Neural cell (in vitro differentiated cells): ENCODE results near the gene SELENOO. TPM values are rescaled to one million over a fixed set of nuclear protein-coding genes. Genes with fewer than 3 reads are reported as not detected.

Experiments used
- H2AFZ ChIP-seq: fragments of 200-600, 300-800 bp; sonication (generic), shearing (Covaris generic); 2 replicates; pipeline ENCODE4 v1.6.0; 2014; ENCODE audit warnings: low read depth, mild to moderate bottlenecking, antibody characterized with exemption, low read length, moderate library complexity
- H3F3A ChIP-seq: fragments of 200-600 bp; shearing (Covaris generic); 2 replicates; pipeline ENCODE4 v1.6.1; 2016; ENCODE audit warnings: mild to moderate bottlenecking, moderate library complexity, mixed read lengths, antibody characterized with exemption, low read length; ENCODE audit not compliant: insufficient read depth, poor library complexity, severe bottlenecking
- H3K27ac ChIP-seq: fragments of 200-600, 300-800 bp; sonication (generic), shearing (Covaris generic); 2 replicates; pipeline ENCODE4 v1.5.1; 2014; ENCODE audit warnings: mild to moderate bottlenecking, low read length, moderate library complexity
- H3K27me3 ChIP-seq: fragments of 300-800, 200-600 bp; sonication (generic), shearing (Covaris generic); 2 replicates; pipeline ENCODE4 v1.6.0; 2014; ENCODE audit warnings: mild to moderate bottlenecking, low read depth, low read length, moderate library complexity; ENCODE audit not compliant: insufficient read depth
- H3K36me3 ChIP-seq: fragments of 300-800, 200-600 bp; sonication (generic), shearing (Covaris generic); 2 replicates; pipeline ENCODE4 v1.5.1; 2014; ENCODE audit warnings: mild to moderate bottlenecking, antibody characterized with exemption, low read length, moderate library complexity; ENCODE audit not compliant: insufficient read depth
- H3K4me2 ChIP-seq: fragments of 300-800, 200-600 bp; sonication (generic), shearing (Covaris generic); 2 replicates; pipeline ENCODE4 v1.6.0; 2014; ENCODE audit warnings: mild to moderate bottlenecking, low read length
- H3K4me3 ChIP-seq: fragments of 300-800, 200-600 bp; sonication (generic), shearing (Covaris generic); 2 replicates; pipeline ENCODE4 v1.5.1; 2014; ENCODE audit warnings: mild to moderate bottlenecking, low read length, moderate library complexity
- H3K79me2 ChIP-seq: fragments of 200-600 bp; shearing (Covaris generic); replicated peaks from 2 replicates; pipeline ENCODE4 v1.6.0; 2014; ENCODE audit warnings: mild to moderate bottlenecking, low read length, moderate library complexity; ENCODE audit not compliant: insufficient read depth
- H3K9ac ChIP-seq: fragments of 300-800, 200-600 bp; sonication (generic), shearing (Covaris generic); 2 replicates; pipeline ENCODE4 v1.6.1; 2016; ENCODE audit warnings: mild to moderate bottlenecking, low read length, mixed read lengths
- H3K9me2 ChIP-seq: fragments of 200-600 bp; shearing (Covaris generic); 2 replicates; pipeline ENCODE4 v1.6.1; 2016; ENCODE audit warnings: mild to moderate bottlenecking, low read length, mixed read lengths; ENCODE audit not compliant: insufficient read depth
- H3K9me3 ChIP-seq: fragments of 200-600, 300-800 bp; sonication (generic), shearing (Covaris generic); 2 replicates; pipeline ENCODE4 v1.6.1; 2016; ENCODE audit warnings: mild to moderate bottlenecking, mixed run types, low read length, moderate library complexity, mixed read lengths
- H4K20me1 ChIP-seq: fragments of 200-600 bp; shearing (Covaris generic); 2 replicates; pipeline ENCODE4 v1.6.1; 2016; ENCODE audit warnings: mild to moderate bottlenecking, mixed run types; ENCODE audit not compliant: insufficient read depth
- EP300 ChIP-seq: fragments of 450-650 bp; conservative IDR thresholded peaks from 2 replicates; pipeline ENCODE4 v1.6.1; 2014; ENCODE audit warnings: antibody characterized with exemption, mild to moderate bottlenecking, moderate library complexity; ENCODE audit not compliant: poor library complexity, severe bottlenecking
- EZH2 ChIP-seq: fragments of 200-600, 300-800 bp; shearing (Covaris generic), sonication (generic); IDR thresholded peaks from 2 replicates; pipeline ENCODE4 v1.6.1; 2014; ENCODE audit warnings: antibody characterized with exemption, low read length, borderline replicate concordance, mild to moderate bottlenecking; ENCODE audit not compliant: insufficient read depth, poor library complexity, severe bottlenecking
- MXI1 ChIP-seq: fragments of 450-650 bp; conservative IDR thresholded peaks from 2 replicates; pipeline ENCODE4 v1.6.1; 2014; ENCODE audit warnings: antibody characterized with exemption, mild to moderate bottlenecking; ENCODE audit not compliant: poor library complexity, severe bottlenecking
- POLR2AphosphoS5 ChIP-seq: IDR thresholded peaks from 2 replicates; pipeline ENCODE4 v1.6.1; 2012
- RAD21 ChIP-seq: fragments of 450-650 bp; conservative IDR thresholded peaks from 2 replicates; pipeline ENCODE4 v1.6.1; 2014; ENCODE audit warnings: antibody characterized with exemption, mild to moderate bottlenecking, moderate library complexity
- SMC3 ChIP-seq: fragments of 450-650 bp; conservative IDR thresholded peaks from 2 replicates; pipeline ENCODE4 v1.6.1; 2014; ENCODE audit warnings: antibody characterized with exemption, mild to moderate bottlenecking, moderate library complexity; ENCODE audit not compliant: poor library complexity
- TAF1 ChIP-seq: IDR thresholded peaks from 2 replicates; pipeline ENCODE4 v1.6.1; 2012; ENCODE audit warnings: low read depth
- polyA plus RNA-seq: library from polyadenylated mRNA; depleted of rRNA; stranded (reverse); fragments of >200 nt; gene quantifications from 2 replicates; pipeline ENCODE4 v1.2.3, GENCODE V29; 2014
- TF ChIP-seq, protein P1 (sequence below): IDR thresholded peaks from 2 replicates; pipeline ENCODE4 v1.6.1; 2012; ENCODE audit warnings: borderline replicate concordance
- TF ChIP-seq, protein P2 (sequence below): fragments of 450-650 bp; IDR thresholded peaks from 2 replicates; pipeline ENCODE4 v1.5.1; 2014; ENCODE audit warnings: antibody characterized with exemption, mild to moderate bottlenecking, moderate library complexity; ENCODE audit not compliant: poor library complexity, severe bottlenecking

SELENOO gene
- polyA plus RNA-seq, 1 donor from 2014 or later: 42.0 TPM

GRCh38 chr22:50171319-50171964, 29.4 kb upstream of the SELENOO start:
- Histone ChIP-seq H3K9me3 (no peaks in the 10 kb centered on the region), H3K79me2 (no peaks in the 10 kb centered on the region), H3K27me3 (peaks cover 10% of the 10 kb centered on the region), H3K4me3 (peak overlapping the region; percentile 68), H3K9ac (peak overlapping the region; percentile 68), H3K9me2 (no peaks in the 10 kb centered on the region), H3K36me3 (no peaks in the 10 kb centered on the region), H2AFZ (no peak overlapping the region), H3F3A (no peaks in the 10 kb centered on the region), H3K4me2 (peak overlapping the region; percentile 68), H3K27ac (no peak overlapping the region), H4K20me1 (no peaks in the 10 kb centered on the region)
- TF ChIP-seq SMC3: no peak
- no peak for TF ChIP-seq TAF1
- TF ChIP-seq EP300: no peak
- TF ChIP-seq RAD21: no peak
- TF ChIP-seq POLR2AphosphoS5: no peak
- TF ChIP-seq, protein P1, sequence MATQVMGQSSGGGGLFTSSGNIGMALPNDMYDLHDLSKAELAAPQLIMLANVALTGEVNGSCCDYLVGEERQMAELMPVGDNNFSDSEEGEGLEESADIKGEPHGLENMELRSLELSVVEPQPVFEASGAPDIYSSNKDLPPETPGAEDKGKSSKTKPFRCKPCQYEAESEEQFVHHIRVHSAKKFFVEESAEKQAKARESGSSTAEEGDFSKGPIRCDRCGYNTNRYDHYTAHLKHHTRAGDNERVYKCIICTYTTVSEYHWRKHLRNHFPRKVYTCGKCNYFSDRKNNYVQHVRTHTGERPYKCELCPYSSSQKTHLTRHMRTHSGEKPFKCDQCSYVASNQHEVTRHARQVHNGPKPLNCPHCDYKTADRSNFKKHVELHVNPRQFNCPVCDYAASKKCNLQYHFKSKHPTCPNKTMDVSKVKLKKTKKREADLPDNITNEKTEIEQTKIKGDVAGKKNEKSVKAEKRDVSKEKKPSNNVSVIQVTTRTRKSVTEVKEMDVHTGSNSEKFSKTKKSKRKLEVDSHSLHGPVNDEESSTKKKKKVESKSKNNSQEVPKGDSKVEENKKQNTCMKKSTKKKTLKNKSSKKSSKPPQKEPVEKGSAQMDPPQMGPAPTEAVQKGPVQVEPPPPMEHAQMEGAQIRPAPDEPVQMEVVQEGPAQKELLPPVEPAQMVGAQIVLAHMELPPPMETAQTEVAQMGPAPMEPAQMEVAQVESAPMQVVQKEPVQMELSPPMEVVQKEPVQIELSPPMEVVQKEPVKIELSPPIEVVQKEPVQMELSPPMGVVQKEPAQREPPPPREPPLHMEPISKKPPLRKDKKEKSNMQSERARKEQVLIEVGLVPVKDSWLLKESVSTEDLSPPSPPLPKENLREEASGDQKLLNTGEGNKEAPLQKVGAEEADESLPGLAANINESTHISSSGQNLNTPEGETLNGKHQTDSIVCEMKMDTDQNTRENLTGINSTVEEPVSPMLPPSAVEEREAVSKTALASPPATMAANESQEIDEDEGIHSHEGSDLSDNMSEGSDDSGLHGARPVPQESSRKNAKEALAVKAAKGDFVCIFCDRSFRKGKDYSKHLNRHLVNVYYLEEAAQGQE: no peak
- TF ChIP-seq, protein P2, sequence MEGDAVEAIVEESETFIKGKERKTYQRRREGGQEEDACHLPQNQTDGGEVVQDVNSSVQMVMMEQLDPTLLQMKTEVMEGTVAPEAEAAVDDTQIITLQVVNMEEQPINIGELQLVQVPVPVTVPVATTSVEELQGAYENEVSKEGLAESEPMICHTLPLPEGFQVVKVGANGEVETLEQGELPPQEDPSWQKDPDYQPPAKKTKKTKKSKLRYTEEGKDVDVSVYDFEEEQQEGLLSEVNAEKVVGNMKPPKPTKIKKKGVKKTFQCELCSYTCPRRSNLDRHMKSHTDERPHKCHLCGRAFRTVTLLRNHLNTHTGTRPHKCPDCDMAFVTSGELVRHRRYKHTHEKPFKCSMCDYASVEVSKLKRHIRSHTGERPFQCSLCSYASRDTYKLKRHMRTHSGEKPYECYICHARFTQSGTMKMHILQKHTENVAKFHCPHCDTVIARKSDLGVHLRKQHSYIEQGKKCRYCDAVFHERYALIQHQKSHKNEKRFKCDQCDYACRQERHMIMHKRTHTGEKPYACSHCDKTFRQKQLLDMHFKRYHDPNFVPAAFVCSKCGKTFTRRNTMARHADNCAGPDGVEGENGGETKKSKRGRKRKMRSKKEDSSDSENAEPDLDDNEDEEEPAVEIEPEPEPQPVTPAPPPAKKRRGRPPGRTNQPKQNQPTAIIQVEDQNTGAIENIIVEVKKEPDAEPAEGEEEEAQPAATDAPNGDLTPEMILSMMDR: no peak

GRCh38 chr22:50171965-50172421, 28.8 kb upstream of the SELENOO start:
- Histone ChIP-seq H4K20me1 (no peaks in the 10 kb centered on the region), H3K79me2 (no peaks in the 10 kb centered on the region), H3K4me2 (no peak overlapping the region), H3K27me3 (peaks cover 10% of the 10 kb centered on the region), H3K9me2 (no peaks in the 10 kb centered on the region), H2AFZ (no peak overlapping the region), H3K9me3 (no peaks in the 10 kb centered on the region), H3F3A (no peaks in the 10 kb centered on the region), H3K27ac (no peak overlapping the region), H3K4me3 (peak overlapping the region; percentile 68), H3K9ac (no peak overlapping the region), H3K36me3 (no peaks in the 10 kb centered on the region)
- TF ChIP-seq SMC3: no peak
- TF ChIP-seq MXI1: no peak
- TF ChIP-seq RAD21: no peak
- TF ChIP-seq POLR2AphosphoS5: no peak
- TF ChIP-seq, protein P1: no peak
- TF ChIP-seq, protein P2: no peak
- no peak for TF ChIP-seq TAF1
- no peak for TF ChIP-seq EZH2
- TF ChIP-seq EP300: no peak
